ENCODE results near the gene NEK6.

Gene NEK6

DNA sequence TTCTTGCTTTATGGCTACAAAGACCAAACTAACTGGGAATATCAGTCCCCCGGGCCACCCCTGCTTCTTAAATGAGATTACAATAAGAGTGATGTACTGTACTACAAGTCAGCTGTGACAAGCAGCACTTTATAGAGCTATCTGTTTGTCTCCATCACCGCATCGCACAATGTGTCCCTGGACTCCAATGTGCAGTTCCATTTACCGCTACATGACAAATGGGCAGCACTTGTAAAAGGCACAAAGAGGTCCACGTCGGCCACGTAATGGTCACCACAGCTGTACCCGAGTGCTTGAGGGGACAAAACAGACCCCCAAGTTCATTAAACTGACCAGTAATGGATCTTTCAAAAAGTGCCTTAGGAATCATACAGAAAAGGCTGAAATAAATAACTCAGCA is 103.4 kb downstream of the NEK6 start:
- no peak overlapping the region for H3K27ac ChIP-seq
- TF ChIP-seq, protein P1, sequence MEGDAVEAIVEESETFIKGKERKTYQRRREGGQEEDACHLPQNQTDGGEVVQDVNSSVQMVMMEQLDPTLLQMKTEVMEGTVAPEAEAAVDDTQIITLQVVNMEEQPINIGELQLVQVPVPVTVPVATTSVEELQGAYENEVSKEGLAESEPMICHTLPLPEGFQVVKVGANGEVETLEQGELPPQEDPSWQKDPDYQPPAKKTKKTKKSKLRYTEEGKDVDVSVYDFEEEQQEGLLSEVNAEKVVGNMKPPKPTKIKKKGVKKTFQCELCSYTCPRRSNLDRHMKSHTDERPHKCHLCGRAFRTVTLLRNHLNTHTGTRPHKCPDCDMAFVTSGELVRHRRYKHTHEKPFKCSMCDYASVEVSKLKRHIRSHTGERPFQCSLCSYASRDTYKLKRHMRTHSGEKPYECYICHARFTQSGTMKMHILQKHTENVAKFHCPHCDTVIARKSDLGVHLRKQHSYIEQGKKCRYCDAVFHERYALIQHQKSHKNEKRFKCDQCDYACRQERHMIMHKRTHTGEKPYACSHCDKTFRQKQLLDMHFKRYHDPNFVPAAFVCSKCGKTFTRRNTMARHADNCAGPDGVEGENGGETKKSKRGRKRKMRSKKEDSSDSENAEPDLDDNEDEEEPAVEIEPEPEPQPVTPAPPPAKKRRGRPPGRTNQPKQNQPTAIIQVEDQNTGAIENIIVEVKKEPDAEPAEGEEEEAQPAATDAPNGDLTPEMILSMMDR (conservative IDR thresholded peaks at IDR 0.05) = no peak
- TF ChIP-seq ZFX (IDR thresholded peaks at IDR 0.05) = no peak

DNA sequence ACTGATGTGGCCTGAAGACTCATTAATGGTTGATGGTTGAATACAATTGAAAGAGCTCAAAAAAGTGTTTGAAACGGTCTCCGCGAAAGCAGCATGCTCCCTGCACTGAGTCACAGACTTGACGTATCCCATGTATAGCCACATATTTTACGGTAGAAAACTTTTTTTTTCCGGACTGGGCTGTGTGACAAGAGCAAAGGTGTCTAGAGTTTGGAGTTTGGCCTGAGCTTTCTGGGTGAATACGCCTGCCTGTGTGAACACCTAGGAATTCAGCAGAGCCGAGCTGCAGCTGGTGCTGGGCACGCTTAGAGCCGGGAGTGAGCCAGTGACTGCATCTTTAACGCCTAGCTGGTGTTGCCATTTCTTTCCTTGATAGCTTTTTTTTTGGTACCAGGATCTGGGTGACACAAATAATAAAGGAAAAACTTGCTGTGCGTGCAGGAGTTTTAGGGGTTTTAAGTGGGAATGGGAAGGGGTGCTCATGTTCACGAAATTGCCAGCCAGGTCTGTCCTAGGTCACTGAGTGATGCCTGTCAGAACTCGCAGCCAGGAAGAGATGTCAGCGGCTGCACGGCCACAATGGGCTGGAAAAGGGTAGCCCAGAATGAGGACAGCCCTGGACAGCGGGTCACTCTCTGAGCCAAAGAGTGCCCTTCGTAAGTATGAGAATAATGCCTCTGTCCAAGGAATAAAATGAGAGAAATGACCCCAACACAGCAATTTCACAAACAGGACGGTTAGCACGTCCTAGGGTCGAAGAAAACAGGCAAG is 105.8 kb downstream of the NEK6 start:
- H3K27ac ChIP-seq = no peak overlapping the region
- TF ChIP-seq, protein P1 (conservative IDR thresholded peaks at IDR 0.05) = no peak
- no peak for TF ChIP-seq ZFX (IDR thresholded peaks at IDR 0.05)

DNA sequence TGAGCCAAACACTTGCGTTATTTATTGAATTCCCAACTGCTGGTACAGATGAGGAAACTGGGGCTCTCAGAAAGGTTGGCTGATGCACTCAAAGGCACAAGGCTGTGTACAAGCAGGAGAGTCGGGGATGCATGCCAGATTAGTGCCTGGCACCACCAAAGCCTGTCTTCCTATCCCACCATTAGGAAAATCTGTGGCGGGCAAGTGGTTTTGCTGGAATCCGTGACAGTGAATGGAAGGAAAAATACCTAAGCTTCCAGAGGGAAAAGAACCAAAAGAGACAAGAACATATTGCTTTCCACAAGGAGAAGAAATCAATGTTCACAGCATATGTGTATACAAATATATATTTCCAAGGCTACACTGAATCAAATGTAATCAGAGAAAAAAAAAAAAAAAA is 106.4 kb downstream of the NEK6 start:
- no peak overlapping the region for H3K27ac ChIP-seq
- no peak for TF ChIP-seq ZFX (IDR thresholded peaks at IDR 0.05)
- TF ChIP-seq, protein P1 (conservative IDR thresholded peaks at IDR 0.05) = no peak

DNA sequence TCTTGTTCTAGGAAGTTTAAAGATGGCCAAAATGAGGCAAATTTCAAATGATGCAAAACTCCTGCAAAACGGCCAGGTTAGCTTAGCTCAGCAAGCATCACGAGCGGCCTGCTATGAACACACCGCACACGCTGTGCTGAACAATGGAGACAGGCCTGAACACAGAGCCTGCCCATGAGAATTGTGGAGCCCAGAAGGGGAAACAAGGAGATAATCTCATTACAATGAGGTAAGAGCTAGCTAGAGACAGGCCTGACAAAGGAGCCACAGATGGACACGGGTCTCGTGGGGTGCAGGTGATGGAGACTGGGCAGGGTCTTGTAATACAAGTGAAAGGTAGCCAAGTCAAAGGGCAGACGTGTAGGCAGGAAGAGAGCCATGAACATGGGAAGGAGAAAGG is 107.3 kb downstream of the NEK6 start:
- TF ChIP-seq, protein P1 (conservative IDR thresholded peaks at IDR 0.05) = no peak
- no peak for TF ChIP-seq ZFX (IDR thresholded peaks at IDR 0.05)
- no peak overlapping the region for H3K27ac ChIP-seq

DNA sequence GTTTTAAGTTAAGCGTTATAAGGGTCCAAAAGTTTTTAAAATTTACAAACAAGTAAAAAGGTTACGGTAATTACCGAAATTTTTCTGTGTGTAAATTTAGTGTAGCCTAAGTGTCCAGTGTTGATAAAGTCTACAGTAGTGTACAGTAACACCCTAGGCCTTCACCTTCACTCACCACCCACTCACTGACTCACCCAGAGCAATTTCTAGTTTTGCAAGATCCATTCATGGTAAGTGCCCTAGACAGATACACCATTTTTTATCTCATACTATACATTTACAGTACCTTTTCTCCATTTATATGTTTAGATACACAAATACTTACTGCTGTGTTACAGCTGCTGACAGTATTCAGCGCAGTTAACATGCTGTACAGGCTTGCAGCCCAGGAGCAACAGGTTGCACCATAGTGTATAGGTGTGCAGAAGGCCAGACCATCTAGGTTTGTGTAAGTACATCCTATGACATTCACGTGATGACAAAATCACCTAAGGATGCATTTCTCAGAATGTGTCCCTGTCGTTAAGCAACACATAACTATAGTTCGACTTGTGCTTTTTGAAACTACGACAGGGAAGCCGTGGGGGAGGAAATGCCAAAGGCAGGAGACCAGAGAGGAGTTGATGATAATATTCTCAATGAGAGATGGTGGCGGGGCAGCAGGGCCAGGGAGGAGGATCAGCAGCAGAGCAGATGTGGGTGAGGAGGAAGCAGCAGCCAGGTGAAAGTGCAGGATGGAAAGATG is 108.9 kb downstream of the NEK6 start:
- H3K27ac ChIP-seq = no peak overlapping the region
- TF ChIP-seq ZFX (IDR thresholded peaks at IDR 0.05) = no peak
- TF ChIP-seq, protein P1 (conservative IDR thresholded peaks at IDR 0.05) = no peak

DNA sequence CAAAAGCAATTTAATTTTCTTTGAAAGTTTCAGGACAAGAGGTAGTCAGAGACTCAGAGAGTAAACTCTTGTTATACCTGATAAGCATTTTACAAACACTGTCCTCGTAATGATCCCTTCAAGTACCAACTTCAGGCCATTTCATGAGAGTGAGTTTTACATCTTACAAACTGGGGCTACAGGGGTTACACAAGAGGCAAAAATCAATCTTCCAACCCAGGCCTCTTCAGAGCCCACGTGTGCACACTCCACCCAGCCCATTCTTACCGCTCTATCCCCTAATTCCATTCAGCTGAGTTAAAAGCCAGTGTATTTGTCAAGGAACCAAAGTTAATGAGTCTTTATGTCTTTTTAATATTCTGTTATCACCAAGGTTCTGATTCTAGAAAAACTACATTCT is 110.9 kb downstream of the NEK6 start:
- no peak overlapping the region for H3K27ac ChIP-seq
- TF ChIP-seq ZFX (IDR thresholded peaks at IDR 0.05) = no peak
- TF ChIP-seq, protein P1 (conservative IDR thresholded peaks at IDR 0.05) = no peak

DNA sequence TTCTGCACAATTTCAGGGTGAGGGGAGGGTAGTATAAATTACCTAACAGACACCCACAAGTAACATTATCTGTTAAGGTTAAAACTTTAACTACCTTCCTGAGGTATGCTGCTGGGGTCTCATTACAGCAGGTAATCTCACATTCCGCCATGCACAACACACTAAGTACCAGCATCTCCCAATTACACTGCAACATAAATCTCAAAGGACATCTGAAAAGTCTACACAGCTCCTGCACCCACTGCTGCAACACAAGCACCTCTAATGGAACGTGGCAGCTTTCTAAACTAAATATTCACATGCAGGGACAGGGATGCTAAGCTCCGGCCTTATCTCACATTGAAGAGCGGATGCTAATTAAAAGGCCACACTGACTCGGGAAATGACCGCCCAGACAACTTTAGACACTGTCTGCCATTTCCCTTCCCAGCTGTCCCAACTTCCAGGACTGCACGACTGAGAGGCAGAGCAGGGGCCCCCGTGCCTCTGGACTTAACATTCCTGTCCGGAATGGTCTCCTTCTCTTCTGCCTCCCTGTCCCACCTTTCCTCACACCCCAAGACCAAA is 111.6 kb downstream of the NEK6 start:
- TF ChIP-seq, protein P1 (conservative IDR thresholded peaks at IDR 0.05) = no peak
- TF ChIP-seq ZFX (IDR thresholded peaks at IDR 0.05) = no peak

More for the DNA sequence above, 111.6 kb downstream of the NEK6 start:
- H3K27ac ChIP-seq = no peak overlapping the region

Data from C4-2B (cell line).